Neural cell (in vitro differentiated cells): ENCODE results near the gene RALGAPB. TPM values are rescaled to one million over a fixed set of nuclear protein-coding genes. Genes with fewer than 3 reads are reported as not detected.

Experiments used
- H2AFZ ChIP-seq: fragments of 200-600, 300-800 bp; sonication (generic), shearing (Covaris generic); 2 replicates; pipeline ENCODE4 v1.6.0; 2014; ENCODE audit warnings: low read depth, mild to moderate bottlenecking, antibody characterized with exemption, low read length, moderate library complexity
- H3F3A ChIP-seq: fragments of 200-600 bp; shearing (Covaris generic); 2 replicates; pipeline ENCODE4 v1.6.1; 2016; ENCODE audit warnings: mild to moderate bottlenecking, moderate library complexity, mixed read lengths, antibody characterized with exemption, low read length; ENCODE audit not compliant: insufficient read depth, poor library complexity, severe bottlenecking
- H3K27ac ChIP-seq: fragments of 200-600, 300-800 bp; sonication (generic), shearing (Covaris generic); 2 replicates; pipeline ENCODE4 v1.5.1; 2014; ENCODE audit warnings: mild to moderate bottlenecking, low read length, moderate library complexity
- H3K27me3 ChIP-seq: fragments of 300-800, 200-600 bp; sonication (generic), shearing (Covaris generic); 2 replicates; pipeline ENCODE4 v1.6.0; 2014; ENCODE audit warnings: mild to moderate bottlenecking, low read depth, low read length, moderate library complexity; ENCODE audit not compliant: insufficient read depth
- H3K36me3 ChIP-seq: fragments of 300-800, 200-600 bp; sonication (generic), shearing (Covaris generic); 2 replicates; pipeline ENCODE4 v1.5.1; 2014; ENCODE audit warnings: mild to moderate bottlenecking, antibody characterized with exemption, low read length, moderate library complexity; ENCODE audit not compliant: insufficient read depth
- H3K4me2 ChIP-seq: fragments of 300-800, 200-600 bp; sonication (generic), shearing (Covaris generic); 2 replicates; pipeline ENCODE4 v1.6.0; 2014; ENCODE audit warnings: mild to moderate bottlenecking, low read length
- H3K4me3 ChIP-seq: fragments of 300-800, 200-600 bp; sonication (generic), shearing (Covaris generic); 2 replicates; pipeline ENCODE4 v1.5.1; 2014; ENCODE audit warnings: mild to moderate bottlenecking, low read length, moderate library complexity
- H3K79me2 ChIP-seq: fragments of 200-600 bp; shearing (Covaris generic); replicated peaks from 2 replicates; pipeline ENCODE4 v1.6.0; 2014; ENCODE audit warnings: mild to moderate bottlenecking, low read length, moderate library complexity; ENCODE audit not compliant: insufficient read depth
- H3K9ac ChIP-seq: fragments of 300-800, 200-600 bp; sonication (generic), shearing (Covaris generic); 2 replicates; pipeline ENCODE4 v1.6.1; 2016; ENCODE audit warnings: mild to moderate bottlenecking, low read length, mixed read lengths
- H3K9me2 ChIP-seq: fragments of 200-600 bp; shearing (Covaris generic); 2 replicates; pipeline ENCODE4 v1.6.1; 2016; ENCODE audit warnings: mild to moderate bottlenecking, low read length, mixed read lengths; ENCODE audit not compliant: insufficient read depth
- H3K9me3 ChIP-seq: fragments of 200-600, 300-800 bp; sonication (generic), shearing (Covaris generic); 2 replicates; pipeline ENCODE4 v1.6.1; 2016; ENCODE audit warnings: mild to moderate bottlenecking, mixed run types, low read length, moderate library complexity, mixed read lengths
- H4K20me1 ChIP-seq: fragments of 200-600 bp; shearing (Covaris generic); 2 replicates; pipeline ENCODE4 v1.6.1; 2016; ENCODE audit warnings: mild to moderate bottlenecking, mixed run types; ENCODE audit not compliant: insufficient read depth
- EP300 ChIP-seq: fragments of 450-650 bp; conservative IDR thresholded peaks from 2 replicates; pipeline ENCODE4 v1.6.1; 2014; ENCODE audit warnings: antibody characterized with exemption, mild to moderate bottlenecking, moderate library complexity; ENCODE audit not compliant: poor library complexity, severe bottlenecking
- EZH2 ChIP-seq: fragments of 200-600, 300-800 bp; shearing (Covaris generic), sonication (generic); IDR thresholded peaks from 2 replicates; pipeline ENCODE4 v1.6.1; 2014; ENCODE audit warnings: antibody characterized with exemption, low read length, borderline replicate concordance, mild to moderate bottlenecking; ENCODE audit not compliant: insufficient read depth, poor library complexity, severe bottlenecking
- MXI1 ChIP-seq: fragments of 450-650 bp; conservative IDR thresholded peaks from 2 replicates; pipeline ENCODE4 v1.6.1; 2014; ENCODE audit warnings: antibody characterized with exemption, mild to moderate bottlenecking; ENCODE audit not compliant: poor library complexity, severe bottlenecking
- POLR2AphosphoS5 ChIP-seq: IDR thresholded peaks from 2 replicates; pipeline ENCODE4 v1.6.1; 2012
- RAD21 ChIP-seq: fragments of 450-650 bp; conservative IDR thresholded peaks from 2 replicates; pipeline ENCODE4 v1.6.1; 2014; ENCODE audit warnings: antibody characterized with exemption, mild to moderate bottlenecking, moderate library complexity
- REST ChIP-seq: IDR thresholded peaks from 2 replicates; pipeline ENCODE4 v1.6.1; 2012; ENCODE audit warnings: borderline replicate concordance
- SMC3 ChIP-seq: fragments of 450-650 bp; conservative IDR thresholded peaks from 2 replicates; pipeline ENCODE4 v1.6.1; 2014; ENCODE audit warnings: antibody characterized with exemption, mild to moderate bottlenecking, moderate library complexity; ENCODE audit not compliant: poor library complexity
- TAF1 ChIP-seq: IDR thresholded peaks from 2 replicates; pipeline ENCODE4 v1.6.1; 2012; ENCODE audit warnings: low read depth
- polyA plus RNA-seq: library from polyadenylated mRNA; depleted of rRNA; stranded (reverse); fragments of >200 nt; gene quantifications from 2 replicates; pipeline ENCODE4 v1.2.3, GENCODE V29; 2014
- TF ChIP-seq, protein P1 (sequence below): fragments of 450-650 bp; IDR thresholded peaks from 2 replicates; pipeline ENCODE4 v1.5.1; 2014; ENCODE audit warnings: antibody characterized with exemption, mild to moderate bottlenecking, moderate library complexity; ENCODE audit not compliant: poor library complexity, severe bottlenecking

RALGAPB gene
- polyA plus RNA-seq, 1 donor from 2014 or later, result 30.0 TPM

GRCh38 chr20:38528167-38528566 lies 55.5 kb downstream of the RALGAPB start:
- no peaks in the 10 kb centered on the region for H4K20me1 ChIP-seq
- H3K9me2 ChIP-seq, result no peaks in the 10 kb centered on the region
- H3F3A ChIP-seq, result no peaks in the 10 kb centered on the region
- no peak for TF ChIP-seq RAD21
- TF ChIP-seq MXI1, result no peak
- TF ChIP-seq TAF1, result no peak
- TF ChIP-seq SMC3, result no peak
- TF ChIP-seq POLR2AphosphoS5, result no peak
- TF ChIP-seq EZH2, result no peak
- TF ChIP-seq EP300, result no peak
- TF ChIP-seq REST, result no peak
- TF ChIP-seq, protein P1, sequence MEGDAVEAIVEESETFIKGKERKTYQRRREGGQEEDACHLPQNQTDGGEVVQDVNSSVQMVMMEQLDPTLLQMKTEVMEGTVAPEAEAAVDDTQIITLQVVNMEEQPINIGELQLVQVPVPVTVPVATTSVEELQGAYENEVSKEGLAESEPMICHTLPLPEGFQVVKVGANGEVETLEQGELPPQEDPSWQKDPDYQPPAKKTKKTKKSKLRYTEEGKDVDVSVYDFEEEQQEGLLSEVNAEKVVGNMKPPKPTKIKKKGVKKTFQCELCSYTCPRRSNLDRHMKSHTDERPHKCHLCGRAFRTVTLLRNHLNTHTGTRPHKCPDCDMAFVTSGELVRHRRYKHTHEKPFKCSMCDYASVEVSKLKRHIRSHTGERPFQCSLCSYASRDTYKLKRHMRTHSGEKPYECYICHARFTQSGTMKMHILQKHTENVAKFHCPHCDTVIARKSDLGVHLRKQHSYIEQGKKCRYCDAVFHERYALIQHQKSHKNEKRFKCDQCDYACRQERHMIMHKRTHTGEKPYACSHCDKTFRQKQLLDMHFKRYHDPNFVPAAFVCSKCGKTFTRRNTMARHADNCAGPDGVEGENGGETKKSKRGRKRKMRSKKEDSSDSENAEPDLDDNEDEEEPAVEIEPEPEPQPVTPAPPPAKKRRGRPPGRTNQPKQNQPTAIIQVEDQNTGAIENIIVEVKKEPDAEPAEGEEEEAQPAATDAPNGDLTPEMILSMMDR, result no peak
- no peak overlapping the region for H3K4me2 ChIP-seq
- no peaks in the 10 kb centered on the region for H3K79me2 ChIP-seq
- H3K4me3 ChIP-seq, result no peak overlapping the region
- H2AFZ ChIP-seq, result no peak overlapping the region
- no peak overlapping the region for H3K27ac ChIP-seq
- H3K36me3 ChIP-seq, result peaks cover 13% of the 10 kb centered on the region
- H3K27me3 ChIP-seq, result no peaks in the 10 kb centered on the region
- H3K9ac ChIP-seq, result no peak overlapping the region
- H3K9me3 ChIP-seq, result no peaks in the 10 kb centered on the region

GRCh38 chr20:38531021-38531420 lies 58.4 kb downstream of the RALGAPB start:
- Histone ChIP-seq H3K9me2 (no peaks in the 10 kb centered on the region), H2AFZ (no peak overlapping the region), H3K27ac (no peak overlapping the region), H3F3A (no peaks in the 10 kb centered on the region), H3K79me2 (no peaks in the 10 kb centered on the region), H4K20me1 (no peaks in the 10 kb centered on the region), H3K27me3 (no peaks in the 10 kb centered on the region), H3K4me2 (no peak overlapping the region), H3K9me3 (no peaks in the 10 kb centered on the region), H3K36me3 (peaks cover 7% of the 10 kb centered on the region), H3K4me3 (no peak overlapping the region), H3K9ac (no peak overlapping the region)
- TF ChIP-seq, protein P1, result no peak
- TF ChIP-seq TAF1 (no peak), EP300 (no peak), RAD21 (no peak), POLR2AphosphoS5 (no peak), EZH2 (no peak), SMC3 (no peak), REST (no peak), MXI1 (no peak)
